GM23338 (cell line): ENCODE results near the gene AURKB.
A peak's percentile ranks its signal among the peaks of the same experiment; 100 is the strongest.

Source experiments
- CREB1 ChIP-seq: fragments of 250-450 bp; sonication (Bioruptor Pico); IDR thresholded peaks from 2 replicates; pipeline ENCODE4 v1.5.0; 2020; ENCODE audit warnings: low read depth, mild to moderate bottlenecking, moderate library complexity
- CTCF ChIP-seq, 2 experiments: fragments of 200-600 bp in 1 of 2; sonication (generic) in 1 of 2; conservative IDR thresholded peaks; 2 replicates each; pipeline versions ENCODE4 v1.5.1 to v1.6.1; 2016 to 2017; ENCODE audit warnings: antibody characterized with exemption in 2 of 2, low read depth in 2 of 2, mild to moderate bottlenecking in 2 of 2, moderate library complexity in 1 of 2
- EZH2 ChIP-seq: fragments of 200-600 bp; sonication (generic); IDR thresholded peaks from one replicate; pipeline ENCODE4 v1.8.0; 2017; ENCODE audit warnings: antibody characterized with exemption, mild to moderate bottlenecking, low read depth; ENCODE audit not compliant: unreplicated experiment
- EZH2phosphoT487 ChIP-seq: fragments of 200-600 bp; sonication (generic); IDR thresholded peaks from one replicate; pipeline ENCODE4 v1.8.1; 2018; ENCODE audit warnings: antibody characterized with exemption; ENCODE audit not compliant: unreplicated experiment
- POLR2AphosphoS5 ChIP-seq: IDR thresholded peaks from 2 replicates; pipeline ENCODE4 v1.6.1; 2016; ENCODE audit warnings: antibody characterized with exemption, low read depth
- ZNF331 ChIP-seq: fragments of 250-450 bp; sonication (Bioruptor Pico); IDR thresholded peaks from 2 replicates; pipeline ENCODE4 v1.5.0; 2020; ENCODE audit warnings: low read depth, mild to moderate bottlenecking, moderate library complexity

- TF ChIP-seq CTCF (conservative IDR thresholded peaks at IDR 0.05; ENCODE audit: low read depth in 2 of 2) (no peak), EZH2 (no peak), ZNF331 (CRISPR knock-in tag) (no peak), EZH2phosphoT487 (no peak), POLR2AphosphoS5 (peak; percentile 72), CREB1 (CRISPR knock-in tag) (0 out of 2 replicates have a peak, but pooled peaks have one; percentile 49)
Measured at GRCh38 chr17:8189711-8190477, 20.5 kb downstream of the AURKB start, which contains the start of gene BORCS6.
